ENCODE measurements around the gene AMPD2.

Gene AMPD2

GRCh38 chr1:109617291-109617801, 2.3 kb upstream of the AMPD2 start:
- peak; percentile 76 for DNase-seq (ENCODE audit: low read depth)

- DNase-seq (ENCODE audit: low read depth) = no peak
Measured at GRCh38 chr1:109618661-109619575, 719 bp upstream of the AMPD2 start.

DNA sequence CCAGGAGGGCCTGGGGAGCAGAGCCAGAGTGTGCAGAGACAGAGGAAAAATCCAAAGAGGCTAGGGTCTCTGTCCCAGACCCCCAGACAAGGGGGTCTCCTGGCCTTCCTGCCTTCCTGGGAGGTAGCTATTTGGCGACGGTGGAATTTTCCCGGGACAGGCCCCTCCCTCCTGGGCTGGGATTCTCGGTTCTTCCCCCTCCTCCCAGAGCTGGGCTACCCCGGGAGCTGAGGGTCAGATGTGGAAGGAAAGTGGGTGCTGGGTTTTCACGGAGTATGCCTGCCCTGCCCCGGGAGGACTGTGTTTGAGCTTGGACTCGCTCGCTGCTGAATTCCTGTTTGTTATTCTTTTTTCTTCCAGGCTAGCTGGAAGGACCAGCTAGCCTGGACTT, 759 bp downstream of the AMPD2 start:
- DNase-seq (ENCODE audit: low read depth) = peak; percentile 53

DNA sequence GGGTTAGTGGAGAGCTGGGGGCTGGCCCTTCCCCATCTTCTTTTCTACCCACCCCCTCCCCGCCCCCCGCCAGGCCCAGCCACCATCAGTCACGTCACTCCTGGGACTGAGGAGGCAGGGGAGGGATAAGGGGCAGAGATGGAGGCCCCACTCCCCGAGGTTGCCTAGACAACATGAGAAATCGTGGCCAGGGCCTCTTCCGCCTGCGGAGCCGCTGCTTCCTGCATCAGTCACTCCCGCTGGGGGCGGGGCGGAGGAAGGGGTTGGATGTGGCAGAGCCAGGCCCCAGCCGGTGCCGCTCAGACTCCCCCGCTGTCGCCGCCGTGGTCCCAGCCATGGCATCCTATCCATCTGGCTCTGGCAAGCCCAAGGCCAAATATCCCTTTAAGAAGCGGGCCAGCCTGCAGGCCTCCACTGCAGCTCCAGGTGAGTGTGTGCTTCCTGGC, 1.2 kb downstream of the AMPD2 start:
- DNase-seq (ENCODE audit: low read depth) = peak; percentile 93

- no peak for DNase-seq (ENCODE audit: low read depth)
Measured at GRCh38 chr1:109621379-109622136, 1.9 kb downstream of the AMPD2 start.

- DNase-seq (ENCODE audit: low read depth) = no peak
Measured at GRCh38 chr1:109622137-109622892, 2.7 kb downstream of the AMPD2 start.

GRCh38 chr1:109622895-109623294, 3.3 kb downstream of the AMPD2 start:
- no peak for DNase-seq (ENCODE audit: low read depth)

DNA sequence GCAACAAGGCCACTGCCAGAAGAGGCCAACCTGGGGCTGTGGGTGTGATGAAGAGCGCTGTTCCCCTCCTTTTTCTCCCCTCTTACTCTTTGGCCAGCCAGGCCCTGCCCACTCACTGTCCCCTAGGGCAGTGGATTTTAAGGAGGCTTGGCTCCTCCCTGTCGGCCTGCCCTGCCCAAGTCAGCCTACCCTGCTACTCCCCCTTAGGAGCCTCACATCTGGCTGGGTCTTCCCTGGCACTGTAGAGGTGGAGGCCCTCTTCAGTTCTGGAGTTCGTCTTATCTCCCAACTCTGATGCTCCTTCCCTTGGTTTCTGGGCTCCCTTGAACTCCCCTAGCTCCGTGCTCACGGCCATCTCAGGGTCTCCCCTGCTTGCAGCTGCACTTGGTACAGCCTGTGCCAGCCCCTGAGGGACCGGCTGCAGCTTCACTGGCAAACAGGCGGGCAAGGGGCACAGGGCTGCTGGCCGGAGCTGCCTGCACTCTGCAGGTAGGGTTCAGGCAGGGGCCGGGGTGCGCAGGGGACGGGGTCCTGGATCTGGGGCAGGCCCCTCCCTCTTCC, 4.0 kb downstream of the AMPD2 start:
- peak; percentile 47 for DNase-seq (ENCODE audit: low read depth)

- DNase-seq (ENCODE audit: low read depth) = no peak
Measured at GRCh38 chr1:109624201-109625010, 4.8 kb downstream of the AMPD2 start.

DNA sequence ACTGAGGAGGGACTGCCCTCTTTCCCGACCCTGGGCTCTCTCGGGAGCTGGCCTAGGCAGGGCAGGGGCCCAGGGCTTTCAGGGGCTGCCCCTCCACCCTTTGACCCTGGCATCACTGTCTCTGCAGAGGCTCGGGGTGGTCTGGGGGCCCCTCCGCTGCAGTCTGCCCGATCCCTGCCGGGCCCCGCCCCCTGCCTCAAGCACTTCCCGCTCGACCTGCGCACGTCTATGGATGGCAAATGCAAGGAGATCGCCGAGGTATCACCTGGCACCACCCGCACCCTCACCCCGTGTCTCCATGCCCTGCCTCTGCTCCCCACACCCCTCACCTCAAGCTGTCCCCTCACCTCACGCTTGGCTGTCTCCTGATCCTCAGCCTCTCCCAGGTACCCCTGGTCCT, 5.5 kb downstream of the AMPD2 start:
- DNase-seq (ENCODE audit: low read depth) = no peak

DNA sequence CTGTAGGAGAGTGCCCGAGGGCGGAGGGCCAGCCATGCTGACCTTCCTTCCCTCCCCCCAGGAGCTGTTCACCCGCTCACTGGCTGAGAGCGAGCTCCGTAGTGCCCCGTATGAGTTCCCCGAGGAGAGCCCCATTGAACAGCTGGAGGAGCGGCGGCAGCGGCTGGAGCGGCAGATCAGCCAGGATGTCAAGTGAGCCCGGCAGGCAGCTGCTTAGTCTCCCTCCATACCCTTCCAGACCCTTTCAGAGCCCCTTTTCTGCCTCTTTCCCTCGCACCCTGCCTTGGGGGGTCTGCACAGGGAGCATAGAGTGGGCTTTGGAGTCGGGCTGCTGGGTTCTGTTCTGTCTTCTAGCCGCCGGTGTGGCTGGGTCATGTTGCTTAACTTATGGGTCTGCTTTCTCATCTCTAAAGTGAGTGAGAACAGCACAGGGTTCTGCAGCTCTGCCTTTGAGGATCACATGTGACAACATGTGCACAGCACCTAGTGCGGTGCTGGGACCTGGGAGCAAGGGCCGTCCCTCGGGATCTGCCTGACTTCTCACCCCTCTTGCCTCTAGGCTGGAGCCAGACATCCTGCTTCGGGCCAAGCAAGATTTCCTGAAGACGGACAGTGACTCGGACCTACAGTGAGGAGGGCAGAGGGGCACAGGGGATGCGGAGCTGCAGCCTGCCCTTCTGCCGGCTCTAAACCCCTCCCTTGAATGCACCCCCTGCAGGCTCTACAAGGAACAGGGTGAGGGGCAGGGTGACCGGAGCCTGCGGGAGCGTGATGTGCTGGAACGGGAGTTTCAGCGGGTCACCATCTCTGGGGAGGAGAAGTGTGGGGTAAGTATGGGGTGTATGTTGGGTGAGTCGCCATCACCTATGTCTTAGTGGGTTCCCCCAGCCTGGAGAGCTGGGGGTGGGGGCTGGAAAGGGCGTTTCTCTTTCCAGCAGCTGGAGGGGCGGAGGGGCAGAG, 6.2 kb downstream of the AMPD2 start:
- DNase-seq (ENCODE audit: low read depth) = no peak

GRCh38 chr1:109626682-109627408, 7.2 kb downstream of the AMPD2 start:
- DNase-seq (ENCODE audit: low read depth) = no peak

- no peak for DNase-seq (ENCODE audit: low read depth)
Measured at GRCh38 chr1:109627692-109628399, 8.2 kb downstream of the AMPD2 start.

DNA sequence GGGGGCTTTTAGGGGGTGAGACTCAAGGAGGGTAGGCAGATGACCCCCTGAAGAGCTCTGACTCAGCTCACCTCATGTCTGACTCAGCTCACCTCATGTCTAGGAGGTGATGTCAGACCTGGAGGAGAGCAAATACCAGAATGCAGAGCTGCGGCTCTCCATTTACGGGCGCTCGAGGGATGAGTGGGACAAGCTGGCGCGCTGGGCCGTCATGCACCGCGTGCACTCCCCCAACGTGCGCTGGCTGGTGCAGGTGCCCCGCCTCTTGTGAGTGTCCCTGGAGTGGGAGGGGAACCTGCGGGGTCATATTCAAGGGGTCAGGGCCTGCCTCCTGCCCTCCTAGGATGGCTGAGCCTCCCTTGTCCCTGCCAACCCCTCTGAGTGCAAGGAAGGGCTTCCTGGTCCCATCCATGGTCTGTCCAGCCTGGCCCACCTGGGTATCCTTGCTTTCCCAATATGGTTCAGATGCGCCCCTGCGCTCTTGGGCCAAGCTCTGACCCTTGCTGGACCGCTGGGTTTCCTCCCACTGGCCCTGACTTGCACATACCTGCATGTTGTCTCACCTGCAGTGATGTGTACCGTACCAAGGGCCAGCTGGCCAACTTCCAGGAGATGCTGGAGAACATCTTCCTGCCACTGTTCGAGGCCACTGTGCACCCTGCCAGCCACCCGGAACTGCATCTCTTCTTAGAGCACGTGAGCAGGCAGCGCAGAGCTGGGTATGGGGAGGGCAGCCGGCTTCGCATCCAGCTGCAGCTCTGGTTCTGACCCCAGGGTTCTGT, 9.1 kb downstream of the AMPD2 start:
- no peak for DNase-seq (ENCODE audit: low read depth)

DNA sequence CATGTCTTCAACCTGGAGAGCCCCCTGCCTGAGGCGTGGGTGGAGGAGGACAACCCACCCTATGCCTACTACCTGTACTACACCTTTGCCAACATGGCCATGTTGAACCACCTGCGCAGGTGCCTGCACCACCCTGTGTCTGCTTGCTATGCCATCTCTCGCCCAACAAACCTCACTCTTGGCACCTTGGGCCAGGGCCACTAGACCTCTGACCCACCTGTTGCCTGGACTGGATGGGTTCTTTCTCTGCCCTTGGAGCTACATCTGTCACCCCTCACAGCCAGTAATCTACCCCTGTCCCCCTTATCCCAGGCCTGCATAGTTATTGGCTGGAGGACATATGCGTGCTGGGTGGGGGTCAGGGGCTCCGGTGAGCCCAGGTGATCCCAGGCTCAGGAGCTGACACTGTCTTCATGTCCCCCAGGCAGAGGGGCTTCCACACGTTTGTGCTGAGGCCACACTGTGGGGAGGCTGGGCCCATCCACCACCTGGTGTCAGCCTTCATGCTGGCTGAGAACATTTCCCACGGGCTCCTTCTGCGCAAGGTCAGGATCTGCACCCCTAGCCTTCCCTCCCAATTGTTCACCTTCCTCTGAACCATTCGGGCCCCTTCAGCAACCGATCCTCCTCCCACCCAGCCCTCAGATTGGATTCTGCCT, 9.9 kb downstream of the AMPD2 start:
- DNase-seq (ENCODE audit: low read depth) = no peak

GRCh38 chr1:109630081-109630897, 10.7 kb downstream of the AMPD2 start:
- no peak for DNase-seq (ENCODE audit: low read depth)
